GM20000 (cell line): ENCODE data around the gene TMED8.

Source experiments
- DNase-seq: peaks from one replicate; pipeline ENCODE4 v3.0.0; 2012; ENCODE audit warnings: low spot score
- CTCF ChIP-seq: IDR thresholded peaks from 2 replicates; pipeline ENCODE4 v1.5.1; 2012; ENCODE audit warnings: mild to moderate bottlenecking, control low read depth; ENCODE audit errors: extremely low read depth, missing control alignments

TMED8 gene

GRCh38 chr14:77359626-77360025 is 17.3 kb downstream of the TMED8 start:
- no peak for TF ChIP-seq CTCF
- no peak for DNase-seq

GRCh38 chr14:77356899-77357298 is 20.0 kb downstream of the TMED8 start:
- TF ChIP-seq CTCF = no peak
- no peak for DNase-seq

GRCh38 chr14:77355811-77356210 is 21.1 kb downstream of the TMED8 start:
- DNase-seq = no peak
- no peak for TF ChIP-seq CTCF

- DNase-seq = no peak
- no peak for TF ChIP-seq CTCF
Observed at GRCh38 chr14:77353469-77354141, 23.3 kb downstream of the TMED8 start.

- no peak for TF ChIP-seq CTCF
- no peak for DNase-seq
Observed at GRCh38 chr14:77347751-77348150, 29.1 kb downstream of the TMED8 start.

- DNase-seq = no peak
- no peak for TF ChIP-seq CTCF
Observed at GRCh38 chr14:77346495-77346894, 30.4 kb downstream of the TMED8 start.

GRCh38 chr14:77344377-77344996 is 32.4 kb downstream of the TMED8 start:
- DNase-seq = no peak
- no peak for TF ChIP-seq CTCF
